Activated T-helper 2 cell treated with anti-CD3 and anti-CD28 coated beads, Interferon-gamma antibody, Interleukin-2, Interleukin-4, amounts not matched to agents 10 μg/mL and 5 μg/mL and 100 μg/mL, durations not matched to agents 14 hours and 24 hours and 36 hours (primary cell): ENCODE measurements around the gene RPS4Y1. TPM values are rescaled to one million over a fixed set of nuclear protein-coding genes. Genes with fewer than 3 reads are reported as not detected.

ENCODE experiments used
- DNase-seq: peaks from one replicate; pipeline ENCODE4 v3.0.0; 2021; ENCODE audit warnings: low spot score
- H3K27ac Mint-ChIP-seq: one replicate; pipeline ENCODE4 v1.8.0; 2021; ENCODE audit warnings: mixed read lengths
- H3K27me3 Mint-ChIP-seq: one replicate; pipeline ENCODE4 v1.8.0; 2021; ENCODE audit warnings: low read depth, mixed read lengths
- H3K36me3 Mint-ChIP-seq: one replicate; pipeline ENCODE4 v1.8.0; 2021; ENCODE audit warnings: low read depth, mixed read lengths
- H3K4me1 Mint-ChIP-seq: one replicate; pipeline ENCODE4 v1.8.0; 2021; ENCODE audit warnings: low read depth, mixed read lengths
- H3K4me3 Mint-ChIP-seq: one replicate; pipeline ENCODE4 v1.8.0; 2021; ENCODE audit warnings: low read depth, mild to moderate bottlenecking, moderate library complexity, mixed read lengths
- H3K9me3 Mint-ChIP-seq: one replicate; pipeline ENCODE4 v1.8.0; 2021; ENCODE audit warnings: mixed read lengths
- intact Hi-C: fragments of 100-400 bp; cut with micrococcal nuclease; formaldehyde crosslinking; loops from one replicate; pipeline ENCODE4 v1.15.1; 2023
- total RNA-seq: library from RNA; stranded (reverse); gene quantifications from 2 replicates; pipeline ENCODE4 v1.2.3, GENCODE V29; 2022

RPS4Y1 gene
- total RNA-seq, 1 donor from 2014 or later = 287 TPM

DNA sequence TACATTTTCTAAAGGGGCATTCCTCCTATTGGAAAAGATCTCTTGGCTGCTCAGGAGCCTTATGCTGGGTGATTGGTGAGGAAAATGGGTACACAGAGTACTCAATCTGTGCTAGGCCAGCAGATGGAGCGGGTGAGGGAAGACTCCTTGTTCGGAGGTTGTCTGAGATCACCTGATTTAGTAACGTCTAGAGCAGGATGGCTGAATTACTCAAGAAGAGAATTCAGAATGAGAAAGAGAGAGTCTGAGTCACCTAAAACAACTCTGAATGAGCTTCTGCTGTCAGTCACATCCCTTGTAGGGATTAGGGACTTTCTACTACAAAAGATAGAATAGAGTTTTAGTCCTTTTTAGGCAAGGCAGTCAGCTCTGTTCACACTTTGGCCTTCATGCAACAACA lies 46.6 kb downstream of the RPS4Y1 start:
- H3K4me3 Mint-ChIP-seq = peak overlapping the region; percentile 48
- H3K4me1 Mint-ChIP-seq = peaks cover 27% of the 10 kb centered on the region
- H3K36me3 Mint-ChIP-seq = peaks cover 14% of the 10 kb centered on the region
- no peak for DNase-seq
- peak overlapping the region; percentile 91 for H3K27ac Mint-ChIP-seq
- H3K9me3 Mint-ChIP-seq = peaks cover 12% of the 10 kb centered on the region
- intact Hi-C loops = loop anchor here (1.0 to 10.0 kb wide), 4 partner anchors 31 to 117 kb away; no protein-coding TSS in a partner anchor
- no peaks in the 10 kb centered on the region for H3K27me3 Mint-ChIP-seq

DNA sequence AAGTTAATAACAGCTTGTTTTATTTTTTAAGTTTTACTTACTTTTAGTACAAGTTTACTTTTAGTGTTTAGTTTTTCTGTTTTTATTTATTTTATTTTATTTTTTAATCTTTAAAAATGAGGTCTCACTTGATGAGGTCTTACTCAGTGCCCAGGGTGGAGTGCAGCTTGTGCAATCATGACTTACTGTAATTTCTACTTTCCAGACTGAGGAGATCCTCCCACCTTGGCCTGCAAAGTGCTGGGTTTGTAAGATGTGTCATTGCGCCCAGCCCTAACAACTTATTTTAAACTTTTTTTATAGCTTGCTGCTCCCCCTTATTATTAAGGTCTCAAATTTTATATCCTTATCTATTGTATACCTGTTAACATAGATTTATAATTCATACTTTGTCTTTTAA lies 52.1 kb downstream of the RPS4Y1 start:
- Mint-ChIP-seq H3K4me1 (peaks cover 9% of the 10 kb centered on the region), H3K27ac (no peak overlapping the region), H3K27me3 (no peaks in the 10 kb centered on the region), H3K36me3 (peaks cover 4% of the 10 kb centered on the region), H3K4me3 (no peak overlapping the region), H3K9me3 (no peaks in the 10 kb centered on the region)
- intact Hi-C loops = no loop called here
- no peak for DNase-seq

DNA sequence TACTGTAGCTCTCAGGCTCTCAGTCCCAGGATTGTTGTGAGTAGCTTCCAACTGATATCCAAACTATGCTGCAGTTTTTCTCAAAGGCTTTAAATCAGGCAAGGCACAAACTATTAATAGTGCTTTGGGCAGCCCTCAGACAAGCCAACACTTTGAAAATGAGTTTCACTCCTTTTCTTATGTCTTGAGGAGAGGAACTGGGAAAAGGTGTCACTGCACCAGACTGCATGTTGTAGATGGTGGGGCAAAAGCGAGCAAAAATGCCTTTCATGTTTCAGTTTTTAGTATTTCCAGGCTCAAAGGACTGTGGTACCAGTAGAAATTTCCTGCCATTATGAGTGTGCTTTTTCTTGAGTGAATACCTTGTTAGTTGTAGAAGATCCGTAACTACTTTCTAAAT lies 54.6 kb downstream of the RPS4Y1 start:
- Mint-ChIP-seq H3K9me3 (no peaks in the 10 kb centered on the region), H3K27me3 (no peaks in the 10 kb centered on the region), H3K36me3 (peaks cover 6% of the 10 kb centered on the region), H3K4me1 (peaks cover 7% of the 10 kb centered on the region), H3K27ac (no peak overlapping the region), H3K4me3 (no peak overlapping the region)
- no peak for DNase-seq
- intact Hi-C loops = no loop called here

DNA sequence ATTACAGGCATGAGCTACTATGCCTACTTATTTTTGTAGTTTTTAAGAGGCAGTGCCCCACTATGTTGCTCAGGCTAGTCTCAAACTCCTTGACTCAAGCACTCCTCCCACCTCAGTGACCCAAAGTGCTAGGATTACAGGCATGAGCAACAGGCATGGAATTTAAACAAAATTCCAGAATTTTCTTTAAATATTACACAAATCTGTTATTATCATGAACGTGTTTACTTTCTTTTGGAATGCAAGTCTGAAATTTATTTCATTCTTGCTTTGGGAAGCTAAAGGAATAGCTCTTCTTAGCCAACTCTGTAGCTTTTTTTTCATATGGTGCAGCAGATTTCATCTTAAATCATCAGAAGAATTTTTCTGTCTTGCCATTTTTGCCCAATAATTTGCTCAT lies 66.0 kb downstream of the RPS4Y1 start:
- intact Hi-C loops = no loop called here
- H3K9me3 Mint-ChIP-seq = peaks cover 8% of the 10 kb centered on the region
- H3K4me3 Mint-ChIP-seq = no peak overlapping the region
- peaks cover 7% of the 10 kb centered on the region for H3K36me3 Mint-ChIP-seq
- no peaks in the 10 kb centered on the region for H3K27me3 Mint-ChIP-seq
- no peak for DNase-seq
- peaks cover 4% of the 10 kb centered on the region for H3K4me1 Mint-ChIP-seq
- no peak overlapping the region for H3K27ac Mint-ChIP-seq

DNA sequence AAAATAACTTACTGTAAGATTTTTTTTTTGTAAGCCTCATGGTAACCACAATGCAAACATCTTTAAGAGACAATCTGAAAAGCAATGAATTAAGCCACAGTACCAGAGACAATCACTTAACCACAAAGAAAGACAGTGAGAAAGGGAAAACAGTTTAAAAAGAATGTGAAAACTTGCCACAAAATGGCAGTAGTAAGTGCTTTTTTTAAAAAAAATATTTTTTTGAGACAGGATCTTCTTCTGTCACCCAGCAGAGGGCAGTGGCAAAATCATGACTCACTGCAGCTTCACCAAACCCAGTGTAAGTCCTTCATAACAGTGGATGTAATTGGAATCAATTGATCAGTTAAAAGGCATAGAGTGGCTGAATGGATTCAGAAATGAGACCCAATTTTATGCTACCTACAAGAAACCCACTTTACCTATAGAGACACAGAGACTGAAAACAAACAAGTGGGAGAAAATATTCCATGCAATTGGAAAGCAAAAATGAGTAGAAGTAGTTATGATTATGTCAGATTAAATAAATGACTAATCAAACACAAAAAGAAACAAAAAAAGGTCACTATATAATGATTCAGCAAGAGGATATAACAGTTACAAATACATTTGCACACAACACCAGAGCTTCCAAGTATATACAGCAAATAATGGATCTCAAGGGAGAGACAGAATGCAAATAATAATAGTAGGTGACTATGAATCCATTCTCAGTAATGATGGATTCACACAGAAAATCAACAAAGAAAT lies 71.8 kb downstream of the RPS4Y1 start:
- DNase-seq = peak; percentile 11
- no peak overlapping the region for H3K4me3 Mint-ChIP-seq
- peaks cover 14% of the 10 kb centered on the region for H3K9me3 Mint-ChIP-seq
- H3K27me3 Mint-ChIP-seq = no peaks in the 10 kb centered on the region
- peaks cover 15% of the 10 kb centered on the region for H3K4me1 Mint-ChIP-seq
- peak overlapping the region; percentile 58 for H3K27ac Mint-ChIP-seq
- intact Hi-C loops = loop anchor here (1.0 kb wide), 1 partner anchor 22 kb away; the partner anchor contains the start of gene ZFY
- peaks cover 11% of the 10 kb centered on the region for H3K36me3 Mint-ChIP-seq

Other genes with a start within 250 kb of the RPS4Y1 start
- not detected in 2 replicates for gene SRY, start 53.9 kb upstream of the RPS4Y1 start, total RNA-seq
- 18.6 and 21.2 TPM in 2 replicates for gene ZFY, start 93.8 kb downstream of the RPS4Y1 start, total RNA-seq